GM21717 (cell line): ENCODE results near the gene BRSK2.

Experiments
- ATAC-seq: cut with Tn5 transposase; IDR thresholded peaks from one replicate; pipeline ENCODE4 v1.9.1; 2021; ENCODE audit warnings: mild to moderate bottlenecking, moderate library complexity; ENCODE audit not compliant: unreplicated experiment

BRSK2 gene

GRCh38 chr11:1373536-1374214 is 16.1 kb upstream of the BRSK2 start:
- ATAC-seq = no peak

DNA sequence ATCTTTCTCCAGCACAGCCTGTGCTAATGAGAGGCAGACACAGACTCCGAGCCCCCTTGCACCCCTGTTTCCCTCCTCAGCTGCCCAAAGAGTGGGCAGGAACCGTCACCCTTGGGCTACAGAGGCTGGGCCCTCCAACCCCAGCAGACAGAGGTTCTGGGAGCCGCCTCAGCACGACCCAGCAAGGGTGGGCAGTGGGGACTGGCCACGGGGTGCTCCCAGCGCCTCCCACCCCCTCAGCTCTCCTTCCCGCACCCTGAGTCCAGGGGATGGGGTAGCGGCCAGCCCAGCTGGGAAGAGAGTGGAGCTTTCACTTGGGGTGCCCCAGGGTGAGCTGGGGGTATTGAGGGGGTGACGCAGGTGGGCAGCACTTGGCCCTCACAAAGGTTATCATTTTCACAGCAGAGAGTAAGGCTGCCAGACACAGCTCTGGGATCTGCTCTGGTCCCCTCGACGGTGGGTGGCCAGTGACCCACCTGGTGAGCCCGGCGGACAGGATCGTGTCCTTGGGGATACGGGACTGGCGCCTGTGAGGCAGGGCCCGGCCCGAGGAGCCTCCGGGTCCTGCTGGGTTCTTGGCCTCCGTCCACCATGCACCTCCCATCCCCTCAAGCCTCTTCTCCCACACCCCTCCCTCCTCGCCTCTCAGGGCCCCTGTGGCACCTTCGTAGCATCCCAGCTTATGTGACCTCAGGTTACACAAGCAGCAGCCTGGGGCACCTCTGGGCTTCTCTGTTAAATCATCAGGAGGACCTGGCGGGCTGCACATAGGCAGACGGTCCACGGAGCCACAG is 14.4 kb upstream of the BRSK2 start:
- no peak for ATAC-seq

DNA sequence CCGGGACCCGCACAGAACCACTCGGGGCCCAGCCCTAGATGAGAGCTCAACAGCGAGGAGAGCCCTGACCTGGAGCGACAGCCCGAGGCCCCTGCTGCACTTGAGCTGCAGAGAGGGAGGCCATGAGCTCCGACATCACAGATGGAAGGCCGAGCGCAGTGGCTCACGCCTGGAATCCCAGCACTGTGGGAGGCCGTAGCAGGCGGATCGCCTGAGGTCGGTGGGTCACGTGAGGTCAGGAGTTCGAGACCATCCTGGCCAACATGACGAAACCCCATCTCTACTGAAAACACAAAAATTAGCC is 13.8 kb upstream of the BRSK2 start:
- ATAC-seq = no peak

- no peak for ATAC-seq
Observed at GRCh38 chr11:1377231-1377780, 12.4 kb upstream of the BRSK2 start.

- no peak for ATAC-seq
Observed at GRCh38 chr11:1381793-1382425, 7.8 kb upstream of the BRSK2 start.

DNA sequence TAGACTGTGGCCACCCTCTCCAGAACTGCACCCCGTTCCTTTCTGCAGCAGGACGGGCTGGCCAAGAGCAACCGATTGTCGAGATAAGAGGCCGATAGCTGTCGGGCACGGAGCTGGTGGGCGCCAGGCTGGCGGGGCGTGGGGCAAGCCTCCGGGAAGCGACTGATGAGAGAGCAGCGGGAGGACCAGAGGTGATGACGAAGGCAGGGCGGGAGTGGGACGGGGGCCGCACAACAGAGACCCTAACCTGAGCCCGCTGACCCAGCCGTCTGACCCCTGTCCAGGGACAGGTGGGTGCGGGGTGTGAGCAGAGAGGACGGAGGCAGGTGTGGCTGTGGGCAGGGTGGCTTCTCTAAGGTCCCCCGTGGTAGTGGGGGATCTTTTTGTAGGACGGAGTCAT is 7.3 kb upstream of the BRSK2 start:
- ATAC-seq = no peak

GRCh38 chr11:1382831-1383607 is 6.7 kb upstream of the BRSK2 start:
- peak; percentile 64 for ATAC-seq

GRCh38 chr11:1384199-1384970 is 5.3 kb upstream of the BRSK2 start:
- ATAC-seq = no peak

DNA sequence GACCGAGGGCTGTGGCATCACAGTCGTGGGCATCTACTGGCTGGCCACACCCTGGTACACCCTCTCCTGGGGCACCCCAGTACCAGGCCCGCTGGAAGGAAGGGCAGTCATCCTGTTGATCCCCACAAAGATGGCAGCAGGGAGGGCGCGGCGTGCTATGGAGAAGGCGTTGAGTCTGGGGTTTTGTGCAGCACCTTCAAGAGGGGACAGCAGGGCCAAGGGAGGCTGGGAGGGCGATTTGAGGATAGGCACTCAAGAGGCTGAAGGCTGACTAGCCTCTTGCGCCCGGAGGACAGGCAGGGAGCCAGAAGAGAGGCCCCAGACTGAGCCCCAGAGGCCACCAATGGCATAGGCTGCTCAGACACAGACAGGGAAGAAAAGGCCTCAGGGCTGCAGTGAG is 2.2 kb upstream of the BRSK2 start:
- no peak for ATAC-seq

DNA sequence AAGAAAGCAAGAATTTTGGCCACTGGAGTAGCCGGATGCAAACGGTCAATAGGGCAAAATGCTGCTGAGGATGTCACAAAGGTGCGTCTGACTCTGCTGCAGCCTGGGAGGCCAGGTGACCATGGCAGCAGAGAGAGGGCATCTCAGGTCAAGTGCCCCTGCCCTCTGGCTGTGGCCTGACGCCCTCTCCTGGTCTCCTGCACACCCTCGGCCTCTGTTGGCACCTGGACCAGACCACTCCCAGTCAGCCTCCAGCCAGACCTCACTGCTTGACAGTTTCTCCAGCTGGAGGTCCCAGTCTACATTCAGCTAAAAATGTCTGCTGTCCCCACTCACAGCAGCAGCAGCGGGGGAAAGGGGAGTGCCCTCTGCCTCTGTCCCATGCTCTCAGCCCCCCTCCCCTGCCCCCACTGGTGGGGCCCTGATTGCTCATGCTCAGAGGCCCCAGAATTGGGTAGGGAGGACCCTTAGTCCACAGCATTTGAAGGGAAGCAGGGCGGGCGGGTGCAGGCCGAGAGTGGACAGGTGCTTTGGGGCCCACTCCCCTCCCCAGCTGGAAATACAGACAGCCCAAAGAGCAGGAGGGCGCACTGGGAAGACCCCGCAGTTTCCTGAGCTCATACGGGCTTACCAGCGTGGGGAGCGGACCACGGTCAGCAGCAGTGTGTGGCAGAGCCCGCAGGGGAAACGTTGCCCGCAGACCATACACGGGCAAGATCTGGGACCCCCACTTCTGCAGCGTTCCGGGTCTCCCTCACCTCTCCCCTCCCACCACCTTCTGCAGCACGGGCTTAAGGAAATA is 1.6 kb upstream of the BRSK2 start:
- no peak for ATAC-seq

- no peak for ATAC-seq
Observed at GRCh38 chr11:1388763-1389102, 1.0 kb upstream of the BRSK2 start.

GRCh38 chr11:1389103-1389931 is 417 bp upstream of the BRSK2 start:
- peak; percentile 91 for ATAC-seq

DNA sequence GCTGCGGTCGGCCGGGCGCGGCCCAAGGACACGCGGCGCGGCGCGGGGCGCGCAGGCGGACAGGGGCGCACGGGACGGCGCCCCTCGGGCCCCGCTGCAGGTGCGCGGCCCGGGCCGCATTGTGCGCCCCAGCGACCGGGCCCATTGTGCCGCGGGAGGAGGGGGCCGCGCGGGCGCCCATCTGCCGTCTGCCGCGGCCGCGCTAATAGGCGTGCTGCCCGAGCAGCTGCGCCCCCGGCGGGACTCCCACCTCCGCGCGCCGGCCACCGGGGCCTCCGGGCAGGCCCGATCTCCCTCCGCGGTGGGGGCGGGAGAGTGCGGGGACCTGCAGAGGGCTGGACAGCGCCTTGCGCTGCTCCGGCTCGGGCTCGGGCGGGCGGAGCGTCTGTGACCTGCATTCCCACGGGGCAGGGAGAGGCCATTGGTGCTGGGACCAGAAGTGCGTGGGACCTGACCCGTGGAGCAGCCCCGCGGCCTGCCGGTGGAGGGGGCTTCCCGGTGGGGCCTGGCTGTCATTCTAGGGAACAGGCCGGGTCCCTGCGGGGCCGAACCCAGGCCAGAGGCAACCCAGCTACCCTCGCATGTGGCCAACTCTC is 933 bp downstream of the BRSK2 start:
- no peak for ATAC-seq

DNA sequence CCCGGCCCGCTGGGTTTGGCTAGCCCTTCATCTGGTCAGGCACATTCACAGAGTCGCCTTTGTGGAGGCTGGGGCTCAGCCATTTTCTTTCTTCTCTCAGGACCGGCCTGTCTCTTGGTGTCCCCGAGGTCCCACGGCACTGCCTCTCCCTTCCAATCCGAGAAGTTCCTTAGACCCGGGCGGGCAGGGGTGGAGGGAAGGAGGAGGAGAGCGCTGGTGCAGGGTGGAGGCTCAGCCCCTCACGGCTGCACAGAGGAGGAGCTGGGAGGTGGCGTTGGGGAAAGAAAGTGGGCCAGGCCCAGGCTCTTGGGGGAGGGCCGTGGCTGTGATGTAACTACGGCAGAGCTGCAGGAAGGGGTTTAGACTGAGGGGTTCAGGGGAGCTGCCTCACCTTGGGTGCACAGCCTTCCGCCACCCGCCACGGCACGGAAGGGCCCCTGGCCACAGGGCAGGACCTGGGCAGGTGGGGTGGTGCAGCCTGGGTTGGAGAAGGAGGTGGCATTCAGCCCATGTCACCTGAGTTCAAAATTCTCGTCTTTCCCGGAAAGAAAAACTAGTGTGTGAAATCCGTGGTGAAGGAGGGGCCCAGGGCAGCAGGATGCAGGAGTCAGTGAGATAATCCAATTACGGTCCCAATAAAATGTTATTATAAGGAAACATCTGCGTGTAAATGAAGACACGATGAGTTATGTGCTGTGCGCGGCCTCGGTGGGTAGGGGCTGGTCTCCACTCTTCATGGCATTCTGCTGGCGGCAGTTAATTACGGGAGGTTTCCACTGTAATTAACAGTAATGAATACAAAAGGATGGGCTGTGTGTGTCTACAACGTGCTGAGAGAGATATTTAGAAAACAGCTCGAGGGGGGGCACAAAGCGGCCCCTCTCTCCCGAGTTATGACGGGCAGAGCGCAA is 1.7 kb downstream of the BRSK2 start:
- ATAC-seq = no peak

DNA sequence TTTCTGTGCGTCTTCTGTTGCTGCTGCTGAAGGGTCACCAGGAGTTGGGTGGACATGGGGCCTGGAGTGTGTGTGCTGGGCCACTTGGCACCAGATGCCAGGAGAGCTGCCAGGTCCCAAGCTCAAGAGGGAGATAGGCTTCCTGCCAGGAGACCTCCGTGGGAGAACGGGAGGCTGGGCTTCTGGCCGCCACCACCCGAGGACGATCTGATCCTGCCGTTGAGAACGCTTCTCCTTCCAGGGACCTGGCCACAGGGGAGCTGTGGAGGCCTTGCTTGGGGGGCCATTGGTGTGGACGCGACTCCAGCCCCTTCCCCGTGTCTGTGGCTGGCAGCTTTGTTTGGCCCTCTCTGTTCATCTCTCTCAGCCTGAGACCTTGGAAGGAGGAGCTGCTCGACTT is 2.4 kb downstream of the BRSK2 start:
- no peak for ATAC-seq

GRCh38 chr11:1392561-1392960 is 2.8 kb downstream of the BRSK2 start:
- no peak for ATAC-seq

DNA sequence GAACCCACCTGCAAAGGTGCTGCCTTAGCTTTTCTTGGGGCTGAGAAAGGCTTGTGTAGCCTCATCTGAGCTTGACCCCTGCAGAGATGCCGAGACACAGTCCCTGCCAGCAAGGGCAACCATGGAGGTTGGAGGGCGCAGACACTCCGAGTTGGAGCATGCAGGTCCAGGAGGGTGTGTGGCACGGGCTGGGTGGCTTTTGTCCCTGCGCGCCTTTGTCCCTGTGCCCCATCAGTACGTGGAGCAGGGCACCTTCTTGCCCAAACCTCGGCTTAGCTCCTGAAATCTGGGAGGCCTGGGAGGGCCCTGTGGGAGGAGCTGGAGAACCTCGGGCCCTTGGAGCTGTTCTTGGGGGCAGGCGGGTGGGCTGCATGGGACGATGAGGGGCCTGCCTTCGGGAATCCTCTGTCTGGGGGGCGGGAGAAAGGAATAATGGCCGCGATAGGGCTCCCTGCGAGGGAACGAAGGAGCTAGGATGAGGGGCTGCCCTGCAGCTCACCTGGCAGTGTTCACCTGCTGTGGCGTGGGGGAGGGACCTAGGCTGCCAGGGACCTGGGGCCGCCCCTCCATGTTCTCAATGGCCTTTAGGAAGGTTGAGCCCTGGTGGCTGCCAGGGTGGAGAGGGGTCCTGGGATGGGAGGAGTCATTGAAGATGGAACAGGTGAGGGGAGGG is 3.4 kb downstream of the BRSK2 start:
- no peak for ATAC-seq
